BE2C (cell line): ENCODE data around the gene WASHC2A. TPM values are rescaled to one million over a fixed set of nuclear protein-coding genes. Genes with fewer than 3 reads are reported as not detected.
"Not testable (repeated sequence)": the region's sequence is repeated elsewhere in the genome, so short reads cannot be mapped to it uniquely, and the experiment has no call there.

Experiments
- DNase-seq: peaks from one replicate; pipeline ENCODE4 v3.0.0-alpha.2; 2020
- H3K27me3 ChIP-seq: fragments of 250-450 bp; sonication (Bioruptor Pico); 2 replicates; pipeline ENCODE4 v1.5.1; 2020; ENCODE audit warnings: mild to moderate bottlenecking
- H3K36me3 ChIP-seq: fragments of 250-450 bp; sonication (Bioruptor Pico); 2 replicates; pipeline ENCODE4 v1.5.1; 2020; ENCODE audit warnings: mild to moderate bottlenecking
- H3K4me1 ChIP-seq: fragments of 250-450 bp; sonication (Bioruptor Pico); 2 replicates; pipeline ENCODE4 v1.5.1; 2020
- H3K4me3 ChIP-seq: 2 replicates; pipeline ENCODE4 v1.5.1; 2011; ENCODE audit warnings: low read depth, low read length
- H3K9me3 ChIP-seq: fragments of 250-450 bp; sonication (Bioruptor Pico); 2 replicates; pipeline ENCODE4 v1.5.1; 2020
- polyA plus RNA-seq: library from polyadenylated mRNA; unstranded; fragments of >200 nt; gene quantifications from one replicate; pipeline ENCODE4 v1.2.1, GENCODE V29; 2012; ENCODE audit warnings: low read depth, missing spikeins; ENCODE audit not compliant: insufficient read length, insufficient read depth
- TF ChIP-seq, protein P1 (sequence below): IDR thresholded peaks from 2 replicates; pipeline ENCODE4 v1.5.1; 2012; ENCODE audit warnings: mild to moderate bottlenecking, low read depth, low read length

Gene WASHC2A, protein sequence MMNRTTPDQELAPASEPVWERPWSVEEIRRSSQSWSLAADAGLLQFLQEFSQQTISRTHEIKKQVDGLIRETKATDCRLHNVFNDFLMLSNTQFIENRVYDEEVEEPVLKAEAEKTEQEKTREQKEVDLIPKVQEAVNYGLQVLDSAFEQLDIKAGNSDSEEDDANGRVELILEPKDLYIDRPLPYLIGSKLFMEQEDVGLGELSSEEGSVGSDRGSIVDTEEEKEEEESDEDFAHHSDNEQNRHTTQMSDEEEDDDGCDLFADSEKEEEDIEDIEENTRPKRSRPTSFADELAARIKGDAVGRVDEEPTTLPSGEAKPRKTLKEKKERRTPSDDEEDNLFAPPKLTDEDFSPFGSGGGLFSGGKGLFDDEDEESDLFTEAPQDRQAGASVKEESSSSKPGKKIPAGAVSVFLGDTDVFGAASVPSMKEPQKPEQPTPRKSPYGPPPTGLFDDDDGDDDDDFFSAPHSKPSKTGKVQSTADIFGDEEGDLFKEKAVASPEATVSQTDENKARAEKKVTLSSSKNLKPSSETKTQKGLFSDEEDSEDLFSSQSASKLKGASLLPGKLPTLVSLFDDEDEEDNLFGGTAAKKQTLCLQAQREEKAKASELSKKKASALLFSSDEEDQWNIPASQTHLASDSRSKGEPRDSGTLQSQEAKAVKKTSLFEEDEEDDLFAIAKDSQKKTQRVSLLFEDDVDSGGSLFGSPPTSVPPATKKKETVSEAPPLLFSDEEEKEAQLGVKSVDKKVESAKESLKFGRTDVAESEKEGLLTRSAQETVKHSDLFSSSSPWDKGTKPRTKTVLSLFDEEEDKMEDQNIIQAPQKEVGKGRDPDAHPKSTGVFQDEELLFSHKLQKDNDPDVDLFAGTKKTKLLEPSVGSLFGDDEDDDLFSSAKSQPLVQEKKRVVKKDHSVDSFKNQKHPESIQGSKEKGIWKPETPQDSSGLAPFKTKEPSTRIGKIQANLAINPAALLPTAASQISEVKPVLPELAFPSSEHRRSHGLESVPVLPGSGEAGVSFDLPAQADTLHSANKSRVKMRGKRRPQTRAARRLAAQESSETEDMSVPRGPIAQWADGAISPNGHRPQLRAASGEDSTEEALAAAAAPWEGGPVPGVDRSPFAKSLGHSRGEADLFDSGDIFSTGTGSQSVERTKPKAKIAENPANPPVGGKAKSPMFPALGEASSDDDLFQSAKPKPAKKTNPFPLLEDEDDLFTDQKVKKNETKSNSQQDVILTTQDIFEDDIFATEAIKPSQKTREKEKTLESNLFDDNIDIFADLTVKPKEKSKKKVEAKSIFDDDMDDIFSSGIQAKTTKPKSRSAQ (N-terminal part only)
- 6.3 TPM for polyA plus RNA-seq

DNA sequence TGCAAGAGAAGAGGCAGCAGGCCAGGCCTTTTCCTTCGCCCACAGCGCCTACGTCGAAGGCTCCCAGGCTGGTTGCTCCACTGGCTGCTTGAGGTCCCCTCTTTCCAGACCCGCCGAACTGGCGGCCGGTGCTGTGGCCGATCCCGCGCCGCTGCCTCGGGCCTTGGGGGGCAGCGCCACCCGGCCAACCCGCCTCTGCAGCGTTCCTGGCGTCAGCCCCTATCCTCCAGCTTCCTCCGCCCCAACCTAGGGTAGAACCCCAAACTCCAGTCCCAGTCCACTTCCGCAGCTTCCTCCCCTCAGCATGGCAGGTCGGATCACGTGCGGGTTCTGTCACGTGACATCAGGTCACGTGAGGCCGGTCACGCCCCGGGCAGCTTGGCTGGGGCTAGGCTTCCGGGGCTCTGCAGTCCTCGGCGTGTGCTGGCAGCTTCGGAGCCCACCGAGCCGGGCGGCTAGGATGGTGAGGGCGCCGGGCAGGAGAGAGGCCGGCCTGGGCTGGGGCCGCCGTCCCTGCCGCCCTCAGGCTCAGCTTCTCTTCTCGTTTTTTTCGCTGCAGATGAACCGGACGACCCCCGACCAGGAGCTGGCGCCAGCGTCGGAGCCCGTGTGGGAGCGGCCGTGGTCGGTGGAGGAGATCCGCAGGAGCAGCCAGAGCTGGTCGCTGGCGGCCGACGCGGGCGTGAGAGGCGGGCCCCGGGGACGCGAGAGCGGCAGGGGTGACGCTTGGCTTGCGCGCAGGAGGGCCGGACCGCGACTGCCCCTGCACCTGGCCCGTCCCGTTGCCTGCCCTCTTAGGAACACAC, at the start of gene WASHC2A:
Gene WASHC2A (plus strand): TSS at position 409 of the 806 bp plus-strand sequence. CDS start 52 bp downstream, at position 461.
- H3K4me1 ChIP-seq, H3K27me3 ChIP-seq, H3K36me3 ChIP-seq, H3K9me3 ChIP-seq: not testable (repeated sequence)
- DNase-seq = peak; percentile 87
- H3K4me3 ChIP-seq = peak within 1 kb of the TSS; percentile 59

DNA sequence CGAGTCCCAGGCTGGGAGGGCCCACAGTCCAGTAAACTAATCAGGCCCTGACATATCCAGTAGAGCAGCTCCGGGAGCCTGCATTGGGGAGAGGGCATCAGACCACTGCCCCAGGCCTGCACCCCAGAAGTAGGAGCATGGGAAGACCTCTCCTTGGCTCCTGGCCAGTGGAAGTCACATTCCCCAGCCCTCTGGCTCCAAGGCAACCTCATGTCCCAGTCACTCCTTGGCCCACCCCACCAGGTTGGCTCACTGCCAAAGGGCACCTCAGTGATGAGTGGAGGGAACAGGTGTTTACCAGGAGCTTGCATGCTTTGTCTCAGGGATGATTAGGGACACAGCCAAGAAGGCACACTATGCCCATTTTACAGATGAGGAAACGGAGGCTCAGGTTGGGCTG, 48.5 kb upstream of the WASHC2A start:
- not testable (repeated sequence) for H3K4me3 ChIP-seq, H3K4me1 ChIP-seq, H3K36me3 ChIP-seq, DNase-seq, H3K27me3 ChIP-seq, H3K9me3 ChIP-seq

DNA sequence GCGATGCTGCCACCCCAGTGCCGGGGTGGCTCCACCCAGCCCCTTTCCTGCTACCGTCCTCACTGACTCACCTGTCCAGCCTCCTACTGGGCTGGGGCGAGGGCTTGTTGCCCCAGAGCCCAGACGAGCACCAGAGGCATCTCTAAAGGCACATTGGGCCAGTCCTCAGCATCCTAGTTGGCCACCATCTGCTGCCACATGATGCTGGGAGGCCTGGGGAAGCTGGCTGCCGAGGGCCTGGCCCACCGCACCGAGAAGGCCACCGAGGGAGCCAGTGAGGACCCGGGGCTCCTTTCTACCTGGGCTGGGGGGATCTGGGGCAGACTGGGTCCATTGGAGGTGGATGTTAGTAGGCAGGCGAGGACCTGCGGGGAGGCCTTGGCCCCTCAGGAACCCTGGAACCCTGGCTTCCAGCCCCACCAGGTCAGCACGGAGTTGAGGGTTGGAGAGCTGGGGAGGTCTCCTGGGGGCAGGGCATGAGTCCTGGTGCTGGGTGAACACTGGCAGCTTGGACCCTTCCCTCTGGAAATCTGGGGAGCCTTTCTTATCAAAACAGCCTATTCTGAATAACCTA, 47.2 kb upstream of the WASHC2A start:
- not testable (repeated sequence) for H3K36me3 ChIP-seq, H3K27me3 ChIP-seq, H3K9me3 ChIP-seq, DNase-seq, H3K4me1 ChIP-seq, H3K4me3 ChIP-seq

DNA sequence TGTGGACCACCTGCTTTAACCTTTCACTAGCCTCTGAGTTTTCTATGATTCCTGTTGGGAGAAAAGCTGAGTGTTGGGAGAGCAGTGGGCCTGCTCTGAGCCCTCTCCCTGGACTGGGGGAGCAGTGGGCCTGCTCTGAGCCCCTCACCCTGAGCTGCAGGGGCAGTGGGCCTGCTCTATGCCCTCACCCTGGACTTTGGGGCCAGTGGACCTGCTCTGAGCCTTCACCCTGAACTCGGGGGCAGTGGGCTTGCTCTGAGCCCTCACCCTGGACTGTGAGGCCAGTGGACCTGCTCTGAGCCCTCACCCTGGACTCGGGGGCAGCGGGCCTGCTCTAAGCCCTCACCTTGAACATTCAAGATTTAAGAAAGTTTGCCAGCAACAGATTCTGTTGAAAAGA, 46.1 kb upstream of the WASHC2A start:
- TF ChIP-seq, protein P1, sequence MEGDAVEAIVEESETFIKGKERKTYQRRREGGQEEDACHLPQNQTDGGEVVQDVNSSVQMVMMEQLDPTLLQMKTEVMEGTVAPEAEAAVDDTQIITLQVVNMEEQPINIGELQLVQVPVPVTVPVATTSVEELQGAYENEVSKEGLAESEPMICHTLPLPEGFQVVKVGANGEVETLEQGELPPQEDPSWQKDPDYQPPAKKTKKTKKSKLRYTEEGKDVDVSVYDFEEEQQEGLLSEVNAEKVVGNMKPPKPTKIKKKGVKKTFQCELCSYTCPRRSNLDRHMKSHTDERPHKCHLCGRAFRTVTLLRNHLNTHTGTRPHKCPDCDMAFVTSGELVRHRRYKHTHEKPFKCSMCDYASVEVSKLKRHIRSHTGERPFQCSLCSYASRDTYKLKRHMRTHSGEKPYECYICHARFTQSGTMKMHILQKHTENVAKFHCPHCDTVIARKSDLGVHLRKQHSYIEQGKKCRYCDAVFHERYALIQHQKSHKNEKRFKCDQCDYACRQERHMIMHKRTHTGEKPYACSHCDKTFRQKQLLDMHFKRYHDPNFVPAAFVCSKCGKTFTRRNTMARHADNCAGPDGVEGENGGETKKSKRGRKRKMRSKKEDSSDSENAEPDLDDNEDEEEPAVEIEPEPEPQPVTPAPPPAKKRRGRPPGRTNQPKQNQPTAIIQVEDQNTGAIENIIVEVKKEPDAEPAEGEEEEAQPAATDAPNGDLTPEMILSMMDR = no peak
- DNase-seq = no peak
- Histone ChIP-seq H3K27me3 (0 out of 2 replicates have a peak, but pooled peaks cover 3% of the 10 kb centered on the region), H3K4me3 (no peak overlapping the region), H3K4me1 (no peaks in the 10 kb centered on the region), H3K36me3 (no peaks in the 10 kb centered on the region), H3K9me3 (no peaks in the 10 kb centered on the region)

DNA sequence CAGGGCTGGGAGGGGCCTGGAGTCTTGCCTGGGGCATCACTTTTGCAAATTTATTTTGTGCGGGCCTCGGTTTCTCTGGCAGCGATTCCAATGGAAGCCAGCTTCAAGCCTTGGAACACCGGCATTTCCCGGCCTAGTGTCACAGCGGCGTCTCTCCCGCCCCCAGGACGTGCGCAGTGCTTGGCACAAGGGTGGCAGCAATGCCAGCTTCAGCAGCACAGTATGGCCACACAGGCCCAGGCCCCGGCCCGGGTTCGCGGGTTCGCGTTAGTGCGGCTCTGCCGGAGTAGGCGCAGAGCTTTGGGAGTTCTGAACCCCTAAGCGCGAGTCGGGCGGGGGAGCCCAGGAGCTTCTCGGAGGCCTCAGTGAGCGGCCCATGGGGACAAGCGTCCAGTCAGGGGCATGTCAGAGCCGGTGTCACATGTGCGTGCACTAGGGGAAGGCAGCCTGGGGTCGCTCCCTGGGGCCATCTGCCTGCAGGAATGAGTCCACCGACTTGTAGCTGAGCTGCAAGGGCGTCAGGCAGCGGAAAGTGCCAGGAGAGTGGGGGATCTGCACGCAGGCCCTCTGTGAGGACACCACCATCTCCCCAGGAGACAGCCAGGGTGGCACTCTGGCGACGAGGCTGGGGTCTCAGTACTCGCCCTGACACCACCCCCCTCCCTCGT, 42.9 kb upstream of the WASHC2A start:
- H3K4me1 ChIP-seq, H3K4me3 ChIP-seq, H3K36me3 ChIP-seq, DNase-seq, H3K27me3 ChIP-seq, H3K9me3 ChIP-seq: not testable (repeated sequence)

DNA sequence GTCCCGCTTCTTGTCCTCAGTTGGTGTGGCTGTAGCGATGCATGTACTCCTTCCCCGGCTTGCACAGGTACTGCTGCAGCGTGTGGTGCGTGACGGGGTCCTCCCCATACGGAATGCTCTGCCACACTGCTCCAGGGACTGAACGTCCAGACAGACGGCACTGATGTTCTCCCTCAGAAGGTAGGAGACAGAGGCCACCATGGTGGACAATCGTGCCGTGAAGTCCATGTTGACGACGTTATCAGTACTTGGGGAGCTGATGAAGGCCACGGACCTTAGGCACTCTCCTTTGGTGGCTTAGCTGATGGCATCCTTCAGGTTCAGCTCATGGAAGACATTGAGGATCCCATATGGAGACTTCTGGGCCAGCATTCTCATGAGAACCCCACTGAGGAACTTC, 42.1 kb upstream of the WASHC2A start:
- Histone ChIP-seq H3K4me3 (no peak overlapping the region), H3K36me3 (no peaks in the 10 kb centered on the region), H3K4me1 (no peaks in the 10 kb centered on the region), H3K9me3 (no peaks in the 10 kb centered on the region), H3K27me3 (0 out of 2 replicates have a peak, but pooled peaks cover 3% of the 10 kb centered on the region)
- no peak for DNase-seq
- TF ChIP-seq, protein P1 = no peak

DNA sequence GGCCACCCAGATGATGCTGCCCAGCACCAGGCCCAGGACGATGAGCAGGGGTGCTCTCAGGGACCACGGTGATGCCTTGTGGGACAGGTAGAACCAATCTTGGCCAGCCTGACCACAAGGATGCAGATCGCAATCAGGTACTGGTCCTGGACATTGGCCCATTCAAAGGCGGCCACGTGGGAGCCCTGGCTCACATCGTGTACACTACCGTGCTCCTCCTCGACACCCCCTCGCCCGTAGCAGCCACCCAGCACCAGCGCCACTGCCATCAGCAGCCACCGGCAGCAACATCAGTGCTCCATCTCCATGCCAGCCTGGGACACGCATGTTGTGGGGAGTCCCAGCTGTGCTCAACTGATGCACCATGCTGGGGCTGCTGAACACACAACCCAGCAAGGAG, 40.6 kb upstream of the WASHC2A start:
- Histone ChIP-seq H3K36me3 (no peaks in the 10 kb centered on the region), H3K4me3 (no peak overlapping the region), H3K9me3 (no peaks in the 10 kb centered on the region), H3K27me3 (0 out of 2 replicates have a peak, but pooled peaks cover 3% of the 10 kb centered on the region), H3K4me1 (no peaks in the 10 kb centered on the region)
- no peak for DNase-seq
- TF ChIP-seq, protein P1 = no peak
